ENCODE measurements around the gene TEP1. TPM values are rescaled to one million over a fixed set of nuclear protein-coding genes. Genes with fewer than 3 reads are reported as not detected.
A peak's percentile ranks its signal among the peaks of the same experiment; 100 is the strongest.

TEP1 gene
- total and polyA plus RNA-seq, 2 of the 8 experiments (the other 6 are each of a cell fraction or from before 2014, with no cell fraction given): 6.9 to 10.7 TPM

DNA sequence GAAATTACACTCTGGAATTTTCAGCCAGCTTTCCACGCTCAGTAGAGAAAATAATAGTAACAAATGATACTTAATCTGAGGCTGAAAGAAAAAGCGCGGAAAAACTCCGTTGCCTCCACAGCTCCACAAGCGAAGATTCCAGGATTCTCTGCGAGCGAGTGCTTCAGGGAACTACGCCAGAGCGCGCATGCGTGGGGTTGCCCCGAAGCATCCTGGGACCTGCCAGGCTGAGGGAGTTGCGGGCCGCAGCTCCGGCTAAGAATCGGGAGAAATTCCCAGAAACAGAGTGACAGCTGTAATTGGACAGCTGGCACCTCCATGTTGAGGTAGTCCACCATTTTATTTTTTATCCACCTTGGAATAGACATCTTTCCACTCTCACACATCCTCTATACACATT lies 95.6 kb downstream of the TEP1 start:
- H3K18ac ChIP-seq (ENCODE audit: extremely low read depth, low read length): no peak overlapping the region
- ChIA-PET CTCF (ENCODE audit: partially characterized antibody) (interaction anchor here (0.7 to 3.0 kb wide), 3 partner anchors 10 to 16 kb away, joined by 3 to 25 read pairs (median 8); partner anchors contain the start of gene TTC5), POLR2A (ENCODE audit: partially characterized antibody) (interaction anchor here (0.6 to 3.7 kb wide), 7 partner anchors 10 to 291 kb away, joined by 3 to 67 read pairs (median 5); partner anchors contain the start of genes CCNB1IP1 and PARP2)
- H3K23ac ChIP-seq (ENCODE audit: insufficient read length): no peak overlapping the region
- WGBS, 2 experiments (ENCODE audit: extremely low coverage in 1 of 2, insufficient coverage in 1 of 2, insufficient read length in 1 of 2, insufficient replicate concordance in 2 of 2, low coverage in 1 of 2, low lambda C conversion rate in 2 of 2, missing lambda C conversion rate in 1 of 2): 97% methylated on average over 16 of the region's 16 CpGs; no CpG with 5 or more reads in 1 of the 2 experiments
- no peak overlapping the region for H4K91ac ChIP-seq (replicated peaks; ENCODE audit: insufficient read length, low read length)
- FAIRE-seq (no peak), DNase-seq (ENCODE audit: low read depth in 1 of 2, low spot score in 2 of 2) (no peak)
- H3K4me2 ChIP-seq (ENCODE audit: insufficient read depth in 1 of 2, low read depth in 2 of 2, low read length in 2 of 2): no peak overlapping the region
- TF ChIP-seq POLR2A (IDR thresholded peaks at IDR 0.05; ENCODE audit: control extremely low read depth in 1 of 2, low read depth in 2 of 2, low read length in 2 of 2) (peak; percentile 38 to 61), SP1 (IDR thresholded peaks at IDR 0.05; ENCODE audit: low read depth, low read length) (no peak), CREB1 (IDR thresholded peaks at IDR 0.05) (no peak), POLR2AphosphoS5 (IDR thresholded peaks at IDR 0.05; ENCODE audit: low read depth, low read length) (peak; percentile 70; the same call in 1 of the 2 replicates)
- H2AFZ ChIP-seq (ENCODE audit: low read length): no peak overlapping the region
- H2BK5ac ChIP-seq (ENCODE audit: low read depth, low read length): no peak overlapping the region
- H3K27ac ChIP-seq (ENCODE audit: low read depth, low read length): no peak overlapping the region
- H3K9me3 ChIP-seq (ENCODE audit: insufficient read depth in 2 of 2, low read depth in 1 of 2, low read length in 1 of 2): no peaks in the 10 kb centered on the region
- H3K9ac ChIP-seq (replicated peaks in 1 of 4; ENCODE audit: extremely low read depth in 1 of 4, low read depth in 3 of 4, low read length in 3 of 4): no peak overlapping the region
- no peaks in the 10 kb centered on the region for H3K23me2 ChIP-seq (ENCODE audit: low read depth, low read length)
- H2AK5ac ChIP-seq (ENCODE audit: low read depth, low read length): no peak overlapping the region
- no peak overlapping the region for H4K8ac ChIP-seq (ENCODE audit: extremely low read depth, insufficient read depth, low read length)
- H3K4ac ChIP-seq (replicated peaks; ENCODE audit: insufficient read length, low read depth, low read length): no peak overlapping the region
- H4K20me1 ChIP-seq (replicated peaks in 1 of 2; ENCODE audit: control insufficient read depth in 1 of 2, insufficient read depth in 2 of 2, low read length in 2 of 2): peaks cover 0 to 6% of the 10 kb centered on the region in 2 experiments
- H2BK15ac ChIP-seq (ENCODE audit: low read length): no peak overlapping the region
- no peak overlapping the region for H2BK20ac ChIP-seq (ENCODE audit: low read length)
- H3K14ac ChIP-seq (ENCODE audit: insufficient read length): no peak overlapping the region
- no peak overlapping the region for H3K4me3 ChIP-seq (ENCODE audit: extremely low read depth in 1 of 4, insufficient read depth in 2 of 4, low read depth in 3 of 4, low read length in 4 of 4)
- no peak overlapping the region for H4K5ac ChIP-seq (ENCODE audit: insufficient read length, low read depth, low read length)
- H2BK12ac ChIP-seq (ENCODE audit: low read depth, low read length): no peak overlapping the region
- H3K4me1 ChIP-seq (replicated peaks in 1 of 4; ENCODE audit: control insufficient read depth in 3 of 4, insufficient read depth in 4 of 4, low read length in 3 of 4): no peaks in the 10 kb centered on the region
- peaks cover 2 to 36% of the 10 kb centered on the region in 2 experiments; a peak in 2 of 4 replicates for H3K79me2 ChIP-seq (ENCODE audit: control insufficient read depth in 1 of 2, insufficient read depth in 2 of 2, low read length in 2 of 2)
- no peak overlapping the region for H3K56ac ChIP-seq (replicated peaks; ENCODE audit: insufficient read length, low read depth, low read length)
- no peaks in the 10 kb centered on the region for H3K79me1 ChIP-seq (ENCODE audit: low read depth, low read length)
- peaks cover 22 to 89% (median 71%) of the 10 kb centered on the region in 4 experiments for H3K36me3 ChIP-seq (ENCODE audit: control insufficient read depth in 2 of 4, insufficient read depth in 4 of 4, low read length in 3 of 4)
- H2BK120ac ChIP-seq (replicated peaks; ENCODE audit: low read depth, low read length): no peak overlapping the region
- no peaks in the 10 kb centered on the region; a peak in 1 of 7 replicates for H3K27me3 ChIP-seq (replicated peaks in 1 of 4; ENCODE audit: control insufficient read depth in 3 of 4, extremely low read depth in 1 of 4, insufficient read depth in 3 of 4, low read length in 3 of 4)

Small RNAs within 50 kb of the gene (small RNA-seq; reads per million reads assigned to genes)
- gene RNA5SP382 (ENCODE audit: insufficient read depth): 1.9 reads per million, percentile 12 among the genes with 10 or more reads in this experiment
- 1.0 reads per million for gene SNORA79B (ENCODE audit: insufficient read depth)
- gene SNORD126 (ENCODE audit: insufficient read depth): 348 reads per million, percentile 99 among the genes with 10 or more reads in this experiment

Other genes with a start within 250 kb of the TEP1 start
- not detected in 2 replicates for gene OR11G2, start 222.6 kb downstream of the TEP1 start, total RNA-seq (2021; fragmentation: NEBNext Ultra II Directional; extraction: Animal tissue kit (Norgen Biotek cat#: 25700))
- gene OR11G2, start 222.6 kb downstream of the TEP1 start, polyA plus RNA-seq (2011; rRNA removed): not detected in 2 replicates
- gene OR11H6, start 189.8 kb downstream of the TEP1 start, total RNA-seq (2021; fragmentation: NEBNext Ultra II Directional; extraction: Animal tissue kit (Norgen Biotek cat#: 25700)): not detected in 2 replicates
- not detected in 2 replicates for gene OR11H6, start 189.8 kb downstream of the TEP1 start, polyA plus RNA-seq (2011; rRNA removed)
- not detected in 2 replicates for gene OR11H7, start 184.5 kb downstream of the TEP1 start, total RNA-seq (2021; fragmentation: NEBNext Ultra II Directional; extraction: Animal tissue kit (Norgen Biotek cat#: 25700))
- not detected in 2 replicates for gene OR11H7, start 184.5 kb downstream of the TEP1 start, polyA plus RNA-seq (2011; rRNA removed)
- not detected in 2 replicates for gene OR11H4, start 174.2 kb downstream of the TEP1 start, total RNA-seq (2021; fragmentation: NEBNext Ultra II Directional; extraction: Animal tissue kit (Norgen Biotek cat#: 25700))
- not detected in 2 replicates for gene OR11H4, start 174.2 kb downstream of the TEP1 start, polyA plus RNA-seq (2011; rRNA removed)
- 18.0 and 20.7 TPM in 2 replicates for gene TTC5, start 107.5 kb downstream of the TEP1 start, total RNA-seq (2021; fragmentation: NEBNext Ultra II Directional; extraction: Animal tissue kit (Norgen Biotek cat#: 25700))
- 6.4 and 9.1 TPM in 2 replicates for gene TTC5, start 107.5 kb downstream of the TEP1 start, polyA plus RNA-seq (2011; rRNA removed)
- 156 and 173 TPM in 2 replicates for gene CCNB1IP1, start 80.2 kb downstream of the TEP1 start, total RNA-seq (2021; fragmentation: NEBNext Ultra II Directional; extraction: Animal tissue kit (Norgen Biotek cat#: 25700))
- gene CCNB1IP1, start 80.2 kb downstream of the TEP1 start, polyA plus RNA-seq (2011; rRNA removed): 180 and 277 TPM in 2 replicates
- 41.7 and 42.9 TPM in 2 replicates for gene PARP2, start 69.9 kb downstream of the TEP1 start, total RNA-seq (2021; fragmentation: NEBNext Ultra II Directional; extraction: Animal tissue kit (Norgen Biotek cat#: 25700))
- 14.8 and 27.7 TPM in 2 replicates for gene PARP2, start 69.9 kb downstream of the TEP1 start, polyA plus RNA-seq (2011; rRNA removed)
- gene KLHL33, start 22.7 kb upstream of the TEP1 start, total RNA-seq (2021; fragmentation: NEBNext Ultra II Directional; extraction: Animal tissue kit (Norgen Biotek cat#: 25700)): 0.11 TPM in 1 of 2 replicates, not detected in the other
- 0.17 and 0.20 TPM in 2 replicates for gene KLHL33, start 22.7 kb upstream of the TEP1 start, polyA plus RNA-seq (2011; rRNA removed)
- gene OSGEP, start 41.3 kb upstream of the TEP1 start, total RNA-seq (2021; fragmentation: NEBNext Ultra II Directional; extraction: Animal tissue kit (Norgen Biotek cat#: 25700)): 34.4 and 42.3 TPM in 2 replicates
- 78.6 and 89.5 TPM in 2 replicates for gene OSGEP, start 41.3 kb upstream of the TEP1 start, polyA plus RNA-seq (2011; rRNA removed)
- gene APEX1, start 41.7 kb upstream of the TEP1 start, total RNA-seq (2021; fragmentation: NEBNext Ultra II Directional; extraction: Animal tissue kit (Norgen Biotek cat#: 25700)): 384 and 404 TPM in 2 replicates
- gene APEX1, start 41.7 kb upstream of the TEP1 start, polyA plus RNA-seq (2011; rRNA removed): 663 and 700 TPM in 2 replicates
- gene PIP4P1, start 47.9 kb upstream of the TEP1 start, total RNA-seq (2021; fragmentation: NEBNext Ultra II Directional; extraction: Animal tissue kit (Norgen Biotek cat#: 25700)): 29.5 and 33.4 TPM in 2 replicates
- gene PIP4P1, start 47.9 kb upstream of the TEP1 start, polyA plus RNA-seq (2011; rRNA removed): 60.0 and 67.7 TPM in 2 replicates
- gene PNP, start 55.9 kb upstream of the TEP1 start, total RNA-seq (2021; fragmentation: NEBNext Ultra II Directional; extraction: Animal tissue kit (Norgen Biotek cat#: 25700)): 108 and 110 TPM in 2 replicates
- gene PNP, start 55.9 kb upstream of the TEP1 start, polyA plus RNA-seq (2011; rRNA removed): 97.6 and 130 TPM in 2 replicates
- 0.67 TPM in 1 of 2 replicates, not detected in the other for gene RNASE10, start 92.0 kb upstream of the TEP1 start, total RNA-seq (2021; fragmentation: NEBNext Ultra II Directional; extraction: Animal tissue kit (Norgen Biotek cat#: 25700))
- gene RNASE10, start 92.0 kb upstream of the TEP1 start, polyA plus RNA-seq (2011; rRNA removed): not detected in 2 replicates
- not detected in 2 replicates for gene RNASE9, start 147.5 kb upstream of the TEP1 start, total RNA-seq (2021; fragmentation: NEBNext Ultra II Directional; extraction: Animal tissue kit (Norgen Biotek cat#: 25700))
- 0.06 TPM in 2 replicates for gene RNASE9, start 147.5 kb upstream of the TEP1 start, polyA plus RNA-seq (2011; rRNA removed)
- not detected in 2 replicates for gene RNASE11, start 174.5 kb upstream of the TEP1 start, total RNA-seq (2021; fragmentation: NEBNext Ultra II Directional; extraction: Animal tissue kit (Norgen Biotek cat#: 25700))
- not detected in 2 replicates for gene RNASE11, start 174.5 kb upstream of the TEP1 start, polyA plus RNA-seq (2011; rRNA removed)
- gene RNASE12, start 177.9 kb upstream of the TEP1 start, total RNA-seq (2021; fragmentation: NEBNext Ultra II Directional; extraction: Animal tissue kit (Norgen Biotek cat#: 25700)): not detected in 2 replicates
- not detected in 2 replicates for gene RNASE12, start 177.9 kb upstream of the TEP1 start, polyA plus RNA-seq (2011; rRNA removed)
- not detected in 2 replicates for gene OR6S1, start 228.2 kb upstream of the TEP1 start, total RNA-seq (2021; fragmentation: NEBNext Ultra II Directional; extraction: Animal tissue kit (Norgen Biotek cat#: 25700))
- not detected in 2 replicates for gene OR6S1, start 228.2 kb upstream of the TEP1 start, polyA plus RNA-seq (2011; rRNA removed)